NB4 (cell line): Measurements from ENCODE around the gene XIRP1.

ENCODE experiments used
- DNase-seq: peaks from one replicate; pipeline ENCODE4 v3.0.0; 2010; ENCODE audit warnings: low read depth
- H3K4me3 ChIP-seq: one replicate; pipeline ENCODE4 v1.5.1; 2011; ENCODE audit warnings: mild to moderate bottlenecking, low read depth, low read length, moderate library complexity
- MYC ChIP-seq: IDR thresholded peaks from 2 replicates; pipeline ENCODE4 v1.6.1; 2011; ENCODE audit warnings: low read depth, low read length
- POLR2A ChIP-seq: IDR thresholded peaks from 2 replicates; pipeline ENCODE4 v1.6.1; 2011; ENCODE audit warnings: mild to moderate bottlenecking; ENCODE audit not compliant: insufficient read length; ENCODE audit errors: extremely low read depth
- TF ChIP-seq, protein P1 (sequence below): IDR thresholded peaks from one replicate; pipeline ENCODE4 v1.5.1; 2012; ENCODE audit warnings: low read depth, low read length
- TF ChIP-seq, protein P2 (sequence below): IDR thresholded peaks from 2 replicates; pipeline ENCODE4 v1.6.1; 2011; ENCODE audit warnings: low read depth, low read length

The XIRP1 gene

DNA sequence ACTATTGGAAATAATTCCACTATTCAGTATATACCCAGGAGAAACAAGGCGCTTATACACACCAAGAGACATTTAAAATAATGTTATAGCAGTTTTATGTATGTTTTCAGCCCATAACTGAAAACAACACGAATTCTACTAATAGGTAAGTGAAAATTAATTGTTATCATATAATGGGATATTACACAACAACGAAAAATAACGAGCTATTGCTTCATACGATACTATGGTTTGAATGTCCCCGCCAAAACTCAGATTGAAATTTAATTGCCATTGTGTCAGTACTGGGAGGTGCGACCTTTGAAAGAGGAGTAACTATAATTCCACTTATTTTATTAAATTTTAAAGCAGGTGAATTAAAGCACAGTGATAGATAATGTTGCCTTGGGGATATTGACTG, 35.0 kb downstream of the XIRP1 start:
- DNase-seq, result no peak
- H3K4me3 ChIP-seq, result no peak overlapping the region
- TF ChIP-seq, protein P1, sequence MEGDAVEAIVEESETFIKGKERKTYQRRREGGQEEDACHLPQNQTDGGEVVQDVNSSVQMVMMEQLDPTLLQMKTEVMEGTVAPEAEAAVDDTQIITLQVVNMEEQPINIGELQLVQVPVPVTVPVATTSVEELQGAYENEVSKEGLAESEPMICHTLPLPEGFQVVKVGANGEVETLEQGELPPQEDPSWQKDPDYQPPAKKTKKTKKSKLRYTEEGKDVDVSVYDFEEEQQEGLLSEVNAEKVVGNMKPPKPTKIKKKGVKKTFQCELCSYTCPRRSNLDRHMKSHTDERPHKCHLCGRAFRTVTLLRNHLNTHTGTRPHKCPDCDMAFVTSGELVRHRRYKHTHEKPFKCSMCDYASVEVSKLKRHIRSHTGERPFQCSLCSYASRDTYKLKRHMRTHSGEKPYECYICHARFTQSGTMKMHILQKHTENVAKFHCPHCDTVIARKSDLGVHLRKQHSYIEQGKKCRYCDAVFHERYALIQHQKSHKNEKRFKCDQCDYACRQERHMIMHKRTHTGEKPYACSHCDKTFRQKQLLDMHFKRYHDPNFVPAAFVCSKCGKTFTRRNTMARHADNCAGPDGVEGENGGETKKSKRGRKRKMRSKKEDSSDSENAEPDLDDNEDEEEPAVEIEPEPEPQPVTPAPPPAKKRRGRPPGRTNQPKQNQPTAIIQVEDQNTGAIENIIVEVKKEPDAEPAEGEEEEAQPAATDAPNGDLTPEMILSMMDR, result no peak
- TF ChIP-seq POLR2A, result no peak
- TF ChIP-seq, protein P2, sequence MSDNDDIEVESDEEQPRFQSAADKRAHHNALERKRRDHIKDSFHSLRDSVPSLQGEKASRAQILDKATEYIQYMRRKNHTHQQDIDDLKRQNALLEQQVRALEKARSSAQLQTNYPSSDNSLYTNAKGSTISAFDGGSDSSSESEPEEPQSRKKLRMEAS, result no peak
- no peak for TF ChIP-seq MYC

DNA sequence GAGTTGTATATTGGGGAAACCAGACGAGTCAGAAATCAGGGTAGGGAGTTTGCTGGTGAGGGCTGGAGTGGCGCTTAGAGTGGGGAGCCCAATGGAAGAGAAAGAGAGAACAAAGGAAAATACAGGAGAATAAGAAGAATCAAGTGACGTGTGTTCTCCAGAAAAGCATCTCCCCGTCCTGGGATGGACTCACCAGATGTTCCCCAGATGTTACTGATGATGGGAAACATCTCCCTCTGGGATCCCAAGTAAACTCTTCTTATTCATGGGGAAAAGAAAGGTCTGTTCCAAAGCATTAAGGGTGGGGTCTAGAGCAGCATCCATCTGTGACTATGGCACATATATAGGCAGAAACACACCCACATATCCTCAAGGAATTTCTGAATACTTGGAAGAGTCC, 36.0 kb downstream of the XIRP1 start:
- no peak overlapping the region for H3K4me3 ChIP-seq
- TF ChIP-seq MYC, result no peak
- TF ChIP-seq, protein P2, result no peak
- TF ChIP-seq, protein P1, result no peak
- TF ChIP-seq POLR2A, result no peak
- DNase-seq, result no peak

DNA sequence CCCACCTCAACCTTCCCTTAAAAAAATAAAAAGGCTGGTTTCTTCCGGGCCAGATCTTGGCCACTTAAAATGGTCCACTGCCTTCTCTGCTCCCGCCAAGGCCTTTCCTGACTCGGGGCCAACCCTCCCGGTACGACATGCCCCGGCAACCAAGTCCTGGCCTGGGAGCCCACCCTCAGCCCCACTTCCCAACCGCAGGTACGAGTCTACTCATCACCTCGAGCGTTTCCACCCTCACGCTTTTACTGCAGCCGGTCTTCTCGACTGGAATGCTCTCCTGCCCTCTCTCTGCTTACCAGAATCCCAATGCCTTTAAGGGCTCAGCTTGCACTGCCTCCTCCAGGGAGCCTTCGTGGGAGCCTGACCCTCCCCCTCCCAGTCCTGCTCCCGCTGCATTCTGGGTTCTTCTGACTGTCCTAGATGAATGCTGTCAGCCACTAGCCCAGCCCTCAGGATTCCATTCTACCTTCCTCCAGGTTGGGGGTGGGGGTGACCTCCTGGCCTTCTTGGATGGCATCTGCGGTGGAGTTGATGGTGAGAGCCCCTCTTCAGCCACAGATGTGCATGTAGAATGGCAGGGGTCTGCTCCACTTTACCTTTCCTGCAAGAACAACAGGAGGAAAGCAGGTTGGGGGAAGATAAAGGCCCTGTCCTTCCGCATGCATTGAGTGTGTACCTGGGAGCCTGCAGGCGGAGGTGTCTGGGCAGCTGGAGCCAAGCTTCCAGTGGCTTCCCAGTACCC, 37.9 kb downstream of the XIRP1 start:
- TF ChIP-seq, protein P2, result no peak
- TF ChIP-seq, protein P1, result no peak
- TF ChIP-seq POLR2A (no peak), MYC (no peak)
- peak; percentile 19 for DNase-seq
- no peak overlapping the region for H3K4me3 ChIP-seq

DNA sequence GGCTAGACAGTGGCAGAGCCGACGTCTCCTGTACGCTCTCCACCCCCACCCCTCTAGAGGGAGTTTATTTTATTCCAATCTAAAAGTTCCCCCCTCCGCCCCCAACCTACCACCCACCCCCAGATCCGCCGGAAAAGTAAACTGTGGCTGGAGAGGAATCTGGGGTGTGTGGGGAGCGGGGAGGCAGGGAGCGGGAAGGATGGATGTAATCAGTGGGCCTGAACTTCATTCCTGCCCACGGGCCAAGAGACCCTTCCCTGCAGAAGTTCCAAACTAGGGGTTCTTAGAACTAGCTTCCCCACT, 38.5 kb downstream of the XIRP1 start:
- TF ChIP-seq, protein P2, result no peak
- no peak for TF ChIP-seq POLR2A
- no peak for TF ChIP-seq MYC
- TF ChIP-seq, protein P1, result no peak
- H3K4me3 ChIP-seq, result no peak overlapping the region

DNA sequence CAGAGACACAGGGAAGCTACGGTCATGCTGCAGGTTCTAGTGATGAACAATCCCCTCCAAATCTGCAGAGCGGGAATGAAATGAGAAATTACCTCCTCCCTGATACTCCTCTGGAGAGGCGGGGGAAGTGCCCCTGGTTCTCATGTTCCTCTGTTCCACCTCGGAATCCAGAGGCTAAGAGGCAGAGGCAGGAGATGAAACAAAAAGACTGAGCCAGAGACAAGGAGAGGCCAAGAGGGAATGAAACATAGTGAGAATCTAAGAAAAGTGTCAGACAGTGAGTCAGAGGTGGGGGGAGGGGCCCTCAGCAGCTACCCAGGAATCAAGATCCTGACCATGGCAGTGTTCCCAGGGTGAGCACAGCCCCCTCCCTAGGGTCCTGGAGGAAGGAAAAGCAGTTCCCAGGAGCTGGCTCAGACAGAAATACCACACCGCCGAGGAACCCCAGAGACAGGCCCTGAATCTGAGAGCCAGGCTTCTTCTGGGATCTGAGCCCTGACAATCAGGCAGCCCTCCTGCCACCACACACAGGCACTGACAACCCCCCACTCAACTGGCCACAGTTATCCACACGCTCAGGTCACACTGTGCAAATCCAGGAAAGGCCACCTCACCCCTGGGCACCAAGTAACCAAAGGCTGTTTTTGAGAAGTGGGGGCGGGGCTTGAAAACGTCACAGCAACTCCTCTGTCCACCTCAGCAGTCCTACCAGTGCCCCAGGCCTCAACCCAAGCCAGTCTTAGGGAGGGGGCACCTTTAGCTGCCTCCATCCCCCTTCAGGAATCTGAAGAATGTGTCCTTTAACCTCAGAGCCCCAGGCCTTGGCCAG, 41.4 kb downstream of the XIRP1 start:
- TF ChIP-seq MYC, result no peak
- TF ChIP-seq, protein P2, result no peak
- TF ChIP-seq, protein P1, result no peak
- TF ChIP-seq POLR2A, result no peak
- peak; percentile 53 for DNase-seq
- no peak overlapping the region for H3K4me3 ChIP-seq

More for the DNA sequence above, 38.5 kb downstream of the XIRP1 start:
- no peak for DNase-seq
